Measurements from ENCODE around the gene ACOX2. TPM values are rescaled to one million over a fixed set of nuclear protein-coding genes. Genes with fewer than 3 reads are reported as not detected.

Gene ACOX2
- total RNA-seq, 1 experiment from 2014 or later, result 0.85 TPM

GRCh38 chr3:58491506-58492402, 45.2 kb downstream of the ACOX2 start, which contains the start of gene KCTD6:
KCTD6 (plus strand) TSS chr3:58492096; CDS start chr3:58498756, 6,660 bp downstream.
- no CpG with 5 or more reads among the region's 104 CpGs for WGBS (ENCODE audit: extremely low coverage, insufficient read length, low lambda C conversion rate)
- Histone ChIP-seq H2BK20ac (ENCODE audit: low read depth, low read length, poor library complexity, severe bottlenecking) (no peak within 1 kb of the TSS), H2BK15ac (ENCODE audit: low read depth, low read length) (no peak within 1 kb of the TSS; the same call in 1 of the 2 replicates), H3K4me2 (ENCODE audit: insufficient read depth, insufficient read length, low read length) (peak within 1 kb of the TSS; percentile 59), H3K79me1 (ENCODE audit: insufficient read depth, low read depth, low read length, poor library complexity, severe bottlenecking) (no peaks in the 10 kb centered on the region), H3K4me1 (ENCODE audit: insufficient read depth, low read length) (peaks cover 8% of the 10 kb centered on the region), H3K23ac (ENCODE audit: insufficient read length, low read depth, low read length) (no peak within 1 kb of the TSS), H4K8ac (replicated peaks; ENCODE audit: insufficient read length, low read depth, low read length) (no peak within 1 kb of the TSS), H3K14ac (ENCODE audit: insufficient read depth, low read length) (no peak within 1 kb of the TSS), H4K20me1 (ENCODE audit: control insufficient read depth, insufficient read depth, insufficient read length) (no peaks in the 10 kb centered on the region), H3K9ac (ENCODE audit: extremely low read depth, insufficient read length, low read length) (peak within 1 kb of the TSS; percentile 52), H3K79me2 (ENCODE audit: insufficient read depth, low read length) (peaks cover 7% of the 10 kb centered on the region; the same call in 1 of the 2 replicates), H3K9me3 (ENCODE audit: control insufficient read depth, low read depth, low read length) (no peaks in the 10 kb centered on the region), H2AK5ac (ENCODE audit: insufficient read length, low read length) (no peak within 1 kb of the TSS), H2BK120ac (ENCODE audit: low read depth, low read length, poor library complexity, severe bottlenecking) (no peak within 1 kb of the TSS), H4K91ac (ENCODE audit: insufficient read length, low read depth, low read length) (no peak within 1 kb of the TSS), H3K56ac (ENCODE audit: insufficient read length, low read depth, low read length) (no peak within 1 kb of the TSS), H2BK12ac (ENCODE audit: insufficient read length, low read depth, low read length) (no peak within 1 kb of the TSS), H3K18ac (ENCODE audit: insufficient read length, low read depth, low read length) (peak within 1 kb of the TSS; percentile 23), H2BK5ac (ENCODE audit: insufficient read length, low read length) (no peak within 1 kb of the TSS), H3T11ph (ENCODE audit: low read length) (no peak within 1 kb of the TSS), H4K5ac (ENCODE audit: insufficient read length, low read depth, low read length) (no peak within 1 kb of the TSS), H3K27me3 (ENCODE audit: insufficient read depth, low read length) (no peaks in the 10 kb centered on the region), H2AFZ (ENCODE audit: low read length) (peak within 1 kb of the TSS; percentile 3), H3K4ac (ENCODE audit: low read depth, low read length) (no peak within 1 kb of the TSS), H3K27ac (ENCODE audit: insufficient read length, low read depth, low read length) (no peak within 1 kb of the TSS), H3K23me2 (ENCODE audit: insufficient read length, low read depth, low read length, poor library complexity, severe bottlenecking) (peaks cover 8% of the 10 kb centered on the region)
- Mint-ChIP-seq H3K27ac (peak within 1 kb of the TSS; percentile 37 to 94 (median 90); a peak in 5 of 7 replicates), H3K27me3 (ENCODE audit: low read depth) (peaks cover 25% of the 10 kb centered on the region), H3K4me3 (peak within 1 kb of the TSS; percentile 85 to 97), H3K4me1 (peaks cover 53 to 58% of the 10 kb centered on the region in 2 experiments), H3K36me3 (ENCODE audit: insufficient read depth in 1 of 3, low read depth in 3 of 3) (0 out of 7 replicates have a peak, but pooled peaks cover 0 to 2% (median 0%) of the 10 kb centered on the region in 3 experiments), H3K9me3 (no peaks in the 10 kb centered on the region)
- DNase-seq, result peak; percentile 96
- TF ChIP-seq CTCF (conservative IDR thresholded peaks at IDR 0.05), result peak; percentile 78
